ENCODE results near the gene ITGB1BP2.

GRCh38 chrX:71256856-71257255 lies 44.7 kb upstream of the ITGB1BP2 start:
- TF ChIP-seq CTCF (IDR thresholded peaks at IDR 0.05; ENCODE audit: low read depth, low read length) (no peak), POLR2A (IDR thresholded peaks at IDR 0.05; ENCODE audit: extremely low read depth, insufficient read length) (no peak), MYC (IDR thresholded peaks at IDR 0.05; ENCODE audit: low read depth, low read length) (no peak), MAX (IDR thresholded peaks at IDR 0.05; ENCODE audit: low read depth, low read length) (no peak)
